Keratinocyte (primary cell): Measurements from ENCODE around the gene SCAPER. TPM values are rescaled to one million over a fixed set of nuclear protein-coding genes. Genes with fewer than 3 reads are reported as not detected.

ENCODE experiments used
- DNase-seq: peaks from one replicate; pipeline ENCODE4 v3.0.0-alpha.2; 2011; ENCODE audit warnings: low read depth, missing footprints, low spot score
- FAIRE-seq: peaks from 2 replicates; lab custom pipeline; 2011; peaks lifted over from hg19 to GRCh38; lab: Jason Lieb, UNC
- H2AFZ ChIP-seq: 2 replicates; pipeline ENCODE4 v1.6.0; 2012; ENCODE audit warnings: low read length, control low read depth, inconsistent platforms; ENCODE audit not compliant: control insufficient read depth
- H3K27ac ChIP-seq: 2 replicates; pipeline ENCODE4 v1.5.1; 2011; ENCODE audit warnings: low read length; ENCODE audit not compliant: control insufficient read depth, insufficient read depth
- H3K27me3 ChIP-seq: 3 replicates; pipeline ENCODE4 v1.6.0; 2011; ENCODE audit warnings: low read length; ENCODE audit not compliant: control insufficient read depth, insufficient read depth; ENCODE audit errors: extremely low read depth
- H3K36me3 ChIP-seq, 2 experiments: 2 replicates in 1 of 2; 3 replicates in 1 of 2; pipeline ENCODE4 v1.5.1; 2011; ENCODE audit warnings: low read length in 2 of 2, mild to moderate bottlenecking in 1 of 2; ENCODE audit not compliant: control insufficient read depth in 2 of 2, insufficient read depth in 2 of 2; ENCODE audit errors: extremely low read depth in 1 of 2
- H3K4me1 ChIP-seq: 3 replicates; pipeline ENCODE4 v1.5.1; 2011; ENCODE audit warnings: low read length; ENCODE audit not compliant: control insufficient read depth, insufficient read depth; ENCODE audit errors: extremely low read depth
- H3K4me2 ChIP-seq: 3 replicates; pipeline ENCODE4 v1.6.0; 2011; ENCODE audit warnings: low read depth, low read length; ENCODE audit not compliant: control insufficient read depth, insufficient read depth; ENCODE audit errors: extremely low read depth
- H3K4me3 ChIP-seq, 3 experiments: fragments of 200-600 bp in 1 of 3; sonication (generic) in 1 of 3; 2 replicates in 2 of 3; 3 replicates in 1 of 3; pipeline ENCODE4 v1.5.1; 2011 to 2016; ENCODE audit warnings: low read length in 3 of 3, mild to moderate bottlenecking in 3 of 3, control low read depth in 2 of 3, inconsistent platforms in 1 of 3, low read depth in 1 of 3, mixed read lengths in 1 of 3, mixed run types in 1 of 3, moderate library complexity in 1 of 3; ENCODE audit not compliant: control insufficient read depth in 2 of 3, insufficient read depth in 2 of 3; ENCODE audit errors: extremely low read depth in 1 of 3
- H3K79me2 ChIP-seq: 2 replicates; pipeline ENCODE4 v1.6.0; 2012; ENCODE audit warnings: low read length; ENCODE audit not compliant: control insufficient read depth, insufficient read depth
- H3K9ac ChIP-seq: 3 replicates; pipeline ENCODE4 v1.6.0; 2011; ENCODE audit warnings: low read length; ENCODE audit not compliant: control insufficient read depth, insufficient read depth; ENCODE audit errors: extremely low read depth
- H3K9me1 ChIP-seq: 3 replicates; pipeline ENCODE4 v1.6.0; 2011; ENCODE audit warnings: low read length; ENCODE audit not compliant: control insufficient read depth, insufficient read depth; ENCODE audit errors: extremely low read depth
- H3K9me3 ChIP-seq: 2 replicates; pipeline ENCODE4 v1.5.1; 2012; ENCODE audit warnings: low read depth, low read length; ENCODE audit not compliant: control insufficient read depth
- H4K20me1 ChIP-seq: 3 replicates; pipeline ENCODE4 v1.6.0; 2011; ENCODE audit warnings: low read length; ENCODE audit not compliant: control insufficient read depth, insufficient read depth; ENCODE audit errors: extremely low read depth
- CTCF ChIP-seq, 3 experiments: IDR thresholded peaks in 1 of 3; conservative IDR thresholded peaks in 1 of 3; optimal IDR thresholded peaks in 1 of 3; 2 replicates in 2 of 3; 3 replicates in 1 of 3; pipeline versions ENCODE3 to v1.5.1; 2011; ENCODE audit warnings: low read length in 3 of 3, mild to moderate bottlenecking in 3 of 3, moderate library complexity in 2 of 3, control low read depth in 1 of 3, inconsistent platforms in 1 of 3; ENCODE audit not compliant: insufficient read depth in 2 of 3; ENCODE audit errors: extremely low read depth in 1 of 3
- EZH2 ChIP-seq: IDR thresholded peaks from one replicate; pipeline ENCODE4 v1.6.1; 2012; ENCODE audit warnings: inconsistent platforms, mild to moderate bottlenecking, low read length, moderate library complexity
- dilution Hi-C: fragments of 300-500 bp; cut with MboI; formaldehyde crosslinking; loops from one replicate; pipeline ENCODE4 v1.7.0; 2020; ENCODE audit warnings: low sequenced_read_pairs; ENCODE audit not compliant: extremely low pct_ligation_motif_present
- polyA plus RNA-seq, 5 experiments: library from polyadenylated mRNA; depleted of rRNA in 3 of 5; stranded (reverse) in 3 of 5; stranded (forward) in 1 of 5; unstranded in 1 of 5; fragments of >200 nt; gene quantifications; 1 replicate in 1 of 5; 2 replicates in 3 of 5; 3 replicates in 1 of 5; pipeline versions ENCODE4 v1.2.1 to v1.2.3, GENCODE V29; 2011 to 2012; ENCODE audit warnings: missing spikeins in 2 of 5, low read depth in 1 of 5, low replicate concordance in 1 of 5

Gene SCAPER
- polyA plus RNA-seq, 1 donor (not counting 4 experiments of a cell fraction or from before 2014, with no cell fraction given) = 5.2 TPM

DNA sequence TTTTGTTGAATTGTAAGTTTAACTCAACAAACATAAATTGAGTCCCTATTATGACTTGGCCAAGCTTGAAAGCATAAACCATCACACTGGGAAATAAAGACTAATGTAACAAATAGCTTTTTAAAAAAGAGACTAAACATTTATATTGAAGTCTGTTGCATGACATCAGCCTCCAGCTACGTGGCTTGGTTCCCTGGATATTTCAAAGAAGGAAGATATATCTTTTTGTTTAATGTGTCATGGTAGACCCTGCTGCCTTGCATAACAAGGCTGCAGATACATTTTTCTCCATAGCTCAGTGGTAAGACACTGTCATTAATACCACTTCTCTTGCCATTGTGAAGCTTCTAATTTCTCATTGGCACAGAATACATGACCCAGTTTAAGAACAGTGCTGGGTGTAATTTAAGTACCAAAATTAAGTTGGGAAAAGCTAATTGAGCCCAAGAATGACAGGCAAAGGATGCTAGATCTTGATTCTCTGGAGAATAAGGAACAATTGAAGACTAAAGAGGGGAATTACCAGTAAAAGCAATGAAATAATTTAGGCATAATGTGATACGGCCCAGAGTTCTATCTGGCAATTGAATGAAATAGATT, 40.5 kb upstream of the SCAPER start:
- H3K9me1 ChIP-seq = no peaks in the 10 kb centered on the region
- no peak for TF ChIP-seq EZH2
- no peak for TF ChIP-seq CTCF (optimal IDR thresholded peaks at IDR 0.05 in 1 of 3, IDR thresholded peaks at IDR 0.05 in 1 of 3, conservative IDR thresholded peaks at IDR 0.05 in 1 of 3; ENCODE audit: extremely low read depth in 1 of 3, insufficient read depth in 2 of 3, low read length in 3 of 3)
- no peaks in the 10 kb centered on the region for H3K4me1 ChIP-seq
- no peaks in the 10 kb centered on the region for H4K20me1 ChIP-seq
- peaks cover 4 to 13% of the 10 kb centered on the region in 2 experiments for H3K36me3 ChIP-seq
- DNase-seq (no peak), FAIRE-seq (no peak)
- dilution Hi-C loops = no loop called here
- no peaks in the 10 kb centered on the region for H3K27me3 ChIP-seq
- H2AFZ ChIP-seq = no peak overlapping the region
- no peak overlapping the region for H3K4me3 ChIP-seq
- no peak overlapping the region for H3K9ac ChIP-seq
- H3K27ac ChIP-seq = no peak overlapping the region
- H3K9me3 ChIP-seq = no peaks in the 10 kb centered on the region
- no peak overlapping the region for H3K4me2 ChIP-seq
- H3K79me2 ChIP-seq = no peaks in the 10 kb centered on the region

GRCh38 chr15:76942331-76942730, 37.2 kb upstream of the SCAPER start:
- Histone ChIP-seq H3K4me2 (no peak overlapping the region), H3K9me3 (no peaks in the 10 kb centered on the region), H3K36me3 (peaks cover 8 to 14% of the 10 kb centered on the region in 2 experiments), H3K27me3 (no peaks in the 10 kb centered on the region), H3K9me1 (no peaks in the 10 kb centered on the region), H3K4me3 (no peak overlapping the region), H3K79me2 (no peaks in the 10 kb centered on the region), H3K9ac (no peak overlapping the region), H3K27ac (no peak overlapping the region), H4K20me1 (no peaks in the 10 kb centered on the region), H3K4me1 (peaks cover 3% of the 10 kb centered on the region), H2AFZ (no peak overlapping the region)
- no peak for TF ChIP-seq CTCF (optimal IDR thresholded peaks at IDR 0.05 in 1 of 3, IDR thresholded peaks at IDR 0.05 in 1 of 3, conservative IDR thresholded peaks at IDR 0.05 in 1 of 3; ENCODE audit: extremely low read depth in 1 of 3, insufficient read depth in 2 of 3, low read length in 3 of 3)
- no peak for TF ChIP-seq EZH2
- dilution Hi-C loops = no loop called here
- FAIRE-seq (no peak), DNase-seq (no peak)
